Keratinocyte (primary cell): ENCODE measurements around the gene TMEM123. TPM values are rescaled to one million over a fixed set of nuclear protein-coding genes. Genes with fewer than 3 reads are reported as not detected.

Experiments
- DNase-seq: peaks from one replicate; pipeline ENCODE4 v3.0.0-alpha.2; 2011; ENCODE audit warnings: low read depth, missing footprints, low spot score
- FAIRE-seq: peaks from 2 replicates; lab custom pipeline; 2011; peaks lifted over from hg19 to GRCh38; lab: Jason Lieb, UNC
- H2AFZ ChIP-seq: 2 replicates; pipeline ENCODE4 v1.6.0; 2012; ENCODE audit warnings: low read length, control low read depth, inconsistent platforms; ENCODE audit not compliant: control insufficient read depth
- H3K27ac ChIP-seq: 2 replicates; pipeline ENCODE4 v1.5.1; 2011; ENCODE audit warnings: low read length; ENCODE audit not compliant: control insufficient read depth, insufficient read depth
- H3K27me3 ChIP-seq: 3 replicates; pipeline ENCODE4 v1.6.0; 2011; ENCODE audit warnings: low read length; ENCODE audit not compliant: control insufficient read depth, insufficient read depth; ENCODE audit errors: extremely low read depth
- H3K36me3 ChIP-seq, 2 experiments: 2 replicates in 1 of 2; 3 replicates in 1 of 2; pipeline ENCODE4 v1.5.1; 2011; ENCODE audit warnings: low read length in 2 of 2, mild to moderate bottlenecking in 1 of 2; ENCODE audit not compliant: control insufficient read depth in 2 of 2, insufficient read depth in 2 of 2; ENCODE audit errors: extremely low read depth in 1 of 2
- H3K4me1 ChIP-seq: 3 replicates; pipeline ENCODE4 v1.5.1; 2011; ENCODE audit warnings: low read length; ENCODE audit not compliant: control insufficient read depth, insufficient read depth; ENCODE audit errors: extremely low read depth
- H3K4me2 ChIP-seq: 3 replicates; pipeline ENCODE4 v1.6.0; 2011; ENCODE audit warnings: low read depth, low read length; ENCODE audit not compliant: control insufficient read depth, insufficient read depth; ENCODE audit errors: extremely low read depth
- H3K4me3 ChIP-seq, 3 experiments: fragments of 200-600 bp in 1 of 3; sonication (generic) in 1 of 3; 2 replicates in 2 of 3; 3 replicates in 1 of 3; pipeline ENCODE4 v1.5.1; 2011 to 2016; ENCODE audit warnings: low read length in 3 of 3, mild to moderate bottlenecking in 3 of 3, control low read depth in 2 of 3, inconsistent platforms in 1 of 3, low read depth in 1 of 3, mixed read lengths in 1 of 3, mixed run types in 1 of 3, moderate library complexity in 1 of 3; ENCODE audit not compliant: control insufficient read depth in 2 of 3, insufficient read depth in 2 of 3; ENCODE audit errors: extremely low read depth in 1 of 3
- H3K79me2 ChIP-seq: 2 replicates; pipeline ENCODE4 v1.6.0; 2012; ENCODE audit warnings: low read length; ENCODE audit not compliant: control insufficient read depth, insufficient read depth
- H3K9ac ChIP-seq: 3 replicates; pipeline ENCODE4 v1.6.0; 2011; ENCODE audit warnings: low read length; ENCODE audit not compliant: control insufficient read depth, insufficient read depth; ENCODE audit errors: extremely low read depth
- H3K9me1 ChIP-seq: 3 replicates; pipeline ENCODE4 v1.6.0; 2011; ENCODE audit warnings: low read length; ENCODE audit not compliant: control insufficient read depth, insufficient read depth; ENCODE audit errors: extremely low read depth
- H3K9me3 ChIP-seq: 2 replicates; pipeline ENCODE4 v1.5.1; 2012; ENCODE audit warnings: low read depth, low read length; ENCODE audit not compliant: control insufficient read depth
- H4K20me1 ChIP-seq: 3 replicates; pipeline ENCODE4 v1.6.0; 2011; ENCODE audit warnings: low read length; ENCODE audit not compliant: control insufficient read depth, insufficient read depth; ENCODE audit errors: extremely low read depth
- CTCF ChIP-seq, 3 experiments: IDR thresholded peaks in 1 of 3; conservative IDR thresholded peaks in 1 of 3; optimal IDR thresholded peaks in 1 of 3; 2 replicates in 2 of 3; 3 replicates in 1 of 3; pipeline versions ENCODE3 to v1.5.1; 2011; ENCODE audit warnings: low read length in 3 of 3, mild to moderate bottlenecking in 3 of 3, moderate library complexity in 2 of 3, control low read depth in 1 of 3, inconsistent platforms in 1 of 3; ENCODE audit not compliant: insufficient read depth in 2 of 3; ENCODE audit errors: extremely low read depth in 1 of 3
- EZH2 ChIP-seq: IDR thresholded peaks from one replicate; pipeline ENCODE4 v1.6.1; 2012; ENCODE audit warnings: inconsistent platforms, mild to moderate bottlenecking, low read length, moderate library complexity
- dilution Hi-C: fragments of 300-500 bp; cut with MboI; formaldehyde crosslinking; loops from one replicate; pipeline ENCODE4 v1.7.0; 2020; ENCODE audit warnings: low sequenced_read_pairs; ENCODE audit not compliant: extremely low pct_ligation_motif_present
- polyA plus RNA-seq, 5 experiments: library from polyadenylated mRNA; depleted of rRNA in 3 of 5; stranded (reverse) in 3 of 5; stranded (forward) in 1 of 5; unstranded in 1 of 5; fragments of >200 nt; gene quantifications; 1 replicate in 1 of 5; 2 replicates in 3 of 5; 3 replicates in 1 of 5; pipeline versions ENCODE4 v1.2.1 to v1.2.3, GENCODE V29; 2011 to 2012; ENCODE audit warnings: missing spikeins in 2 of 5, low read depth in 1 of 5, low replicate concordance in 1 of 5

TMEM123 gene
- polyA plus RNA-seq, 1 donor (not counting 4 experiments of a cell fraction or from before 2014, with no cell fraction given), result 408 TPM

GRCh38 chr11:102398297-102398696 lies 54.3 kb downstream of the TMEM123 start:
- Histone ChIP-seq H3K4me1 (no peaks in the 10 kb centered on the region), H2AFZ (no peak overlapping the region), H3K27ac (no peak overlapping the region), H3K4me3 (no peak overlapping the region), H4K20me1 (peaks cover 2% of the 10 kb centered on the region), H3K79me2 (peaks cover 5% of the 10 kb centered on the region), H3K9me3 (no peaks in the 10 kb centered on the region), H3K27me3 (no peaks in the 10 kb centered on the region), H3K36me3 (peaks cover 14 to 28% of the 10 kb centered on the region in 2 experiments), H3K9ac (no peak overlapping the region), H3K9me1 (no peaks in the 10 kb centered on the region), H3K4me2 (no peak overlapping the region)
- FAIRE-seq, result no peak
- DNase-seq, result no peak
- TF ChIP-seq CTCF (optimal IDR thresholded peaks at IDR 0.05 in 1 of 3, IDR thresholded peaks at IDR 0.05 in 1 of 3, conservative IDR thresholded peaks at IDR 0.05 in 1 of 3; ENCODE audit: extremely low read depth in 1 of 3, insufficient read depth in 2 of 3, low read length in 3 of 3) (no peak), EZH2 (no peak)
- dilution Hi-C loops, result no loop called here

- no peaks in the 10 kb centered on the region for H3K9me1 ChIP-seq
- no peak overlapping the region for H2AFZ ChIP-seq
- DNase-seq (no peak), FAIRE-seq (no peak)
- no peaks in the 10 kb centered on the region for H3K9me3 ChIP-seq
- H3K4me3 ChIP-seq, result no peak overlapping the region
- peaks cover 7% of the 10 kb centered on the region for H3K79me2 ChIP-seq
- H3K27me3 ChIP-seq, result no peaks in the 10 kb centered on the region
- no peaks in the 10 kb centered on the region for H3K4me1 ChIP-seq
- no peak overlapping the region for H3K4me2 ChIP-seq
- no peak overlapping the region for H3K27ac ChIP-seq
- no peak overlapping the region for H3K9ac ChIP-seq
- H3K36me3 ChIP-seq, result peaks cover 18 to 32% of the 10 kb centered on the region in 2 experiments
- no peaks in the 10 kb centered on the region for H4K20me1 ChIP-seq
- TF ChIP-seq EZH2, result no peak
- TF ChIP-seq CTCF (optimal IDR thresholded peaks at IDR 0.05 in 1 of 3, IDR thresholded peaks at IDR 0.05 in 1 of 3, conservative IDR thresholded peaks at IDR 0.05 in 1 of 3; ENCODE audit: extremely low read depth in 1 of 3, insufficient read depth in 2 of 3, low read length in 3 of 3), result no peak
- dilution Hi-C loops, result no loop called here
Observed at GRCh38 chr11:102396708-102397563, 55.6 kb downstream of the TMEM123 start.
